Activated CD4-positive, CD25-positive, alpha-beta regulatory T cell treated with anti-CD3 and anti-CD28 coated beads, Interleukin-2, amount 50 U/mL, for 24 hours (primary cell): ENCODE results near the gene RAG1.
A peak's percentile ranks its signal among the peaks of the same experiment; 100 is the strongest.

ENCODE experiments used
- ATAC-seq, 2 donors: fragments of 150-1000 bp; cut with Tn5 transposase; one replicate each; pipeline ENCODE4 v1.10.0; 2021; ENCODE audit warnings: mild to moderate bottlenecking in 1 of 2, moderate library complexity in 1 of 2

The RAG1 gene

DNA sequence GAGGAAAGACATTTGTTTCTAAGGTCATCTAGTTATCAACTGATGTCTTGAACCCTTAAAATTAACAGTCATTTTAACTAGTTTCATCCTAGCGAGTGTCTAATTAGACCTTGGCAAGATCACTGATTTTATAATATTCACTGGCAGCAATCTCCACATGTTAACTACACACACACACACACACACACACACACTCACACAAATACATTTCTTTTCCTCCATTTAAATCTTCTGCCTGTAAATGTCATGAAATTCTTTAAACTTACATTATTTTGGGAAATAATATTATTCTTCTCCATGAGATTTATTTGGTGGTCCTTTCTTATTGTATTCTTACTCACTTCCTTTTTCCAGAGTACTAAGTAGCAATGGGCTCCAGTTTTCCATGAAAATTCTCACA lies 23.6 kb downstream of the RAG1 start:
- no peak for ATAC-seq

DNA sequence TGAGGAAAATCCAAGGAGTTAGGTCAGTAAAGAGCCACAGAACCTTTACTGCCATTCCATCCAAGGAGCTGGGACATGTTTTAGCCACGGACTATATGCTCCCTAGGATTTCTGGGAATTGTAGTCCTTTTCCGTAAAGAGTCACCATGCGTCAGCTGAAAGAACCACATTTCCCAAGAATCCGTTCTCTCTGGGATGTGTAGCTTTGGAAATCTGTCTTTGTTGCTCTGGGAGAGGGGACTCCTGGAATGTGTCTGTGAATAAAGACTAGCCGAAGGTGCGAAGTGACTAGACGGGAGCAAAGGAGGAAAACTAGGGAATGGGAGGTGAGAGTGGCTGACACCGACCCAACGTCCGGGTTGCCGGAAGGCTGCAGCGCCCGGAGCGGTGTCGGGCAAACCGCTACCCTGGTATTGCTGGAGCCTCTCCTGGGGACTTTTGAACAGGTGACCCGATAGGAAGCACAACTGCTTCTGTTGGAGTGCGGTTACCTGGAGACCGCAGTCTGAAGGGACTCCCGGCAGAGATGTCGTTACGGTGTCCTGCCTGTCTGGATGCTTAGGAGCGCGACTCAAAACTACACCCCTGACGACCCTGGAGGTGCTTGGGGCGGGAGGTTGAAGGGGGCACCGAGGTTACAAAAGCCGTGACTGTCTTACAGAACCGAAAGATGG lies 26.6 kb downstream of the RAG1 start, which contains the start of gene IFTAP:
Gene IFTAP, plus strand, starts transcription at position 187 of the 674 bp plus-strand sequence. CDS start 15,602 bp downstream, outside the sequence.
- peak; percentile 75 to 80 for ATAC-seq

DNA sequence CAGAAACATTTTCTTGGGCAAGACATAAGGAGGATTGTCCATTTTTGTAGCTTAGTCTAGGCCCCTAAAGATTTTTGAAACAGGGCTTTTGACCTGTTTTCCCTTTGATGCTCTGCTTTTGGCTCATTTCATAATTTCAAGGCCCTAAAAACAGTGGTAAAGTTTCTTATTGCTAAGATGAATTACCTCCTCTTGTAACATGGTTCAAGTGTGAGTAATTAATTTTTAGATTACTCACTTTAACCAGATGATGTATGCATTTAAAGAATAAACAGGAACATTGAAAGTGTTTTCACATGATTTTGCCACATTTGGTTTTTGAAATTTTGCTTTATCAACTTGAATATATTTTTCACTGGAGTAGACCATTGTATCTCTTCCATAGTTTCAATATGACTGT lies 29.1 kb downstream of the RAG1 start:
- no peak for ATAC-seq

- no peak for ATAC-seq
Measured at GRCh38 chr11:36598051-36598450, 30.2 kb downstream of the RAG1 start, which contains the start of gene RAG2. RAG2 (minus strand) TSS chr11:36598236; CDS start chr11:36594168, 4,068 bp downstream.

DNA sequence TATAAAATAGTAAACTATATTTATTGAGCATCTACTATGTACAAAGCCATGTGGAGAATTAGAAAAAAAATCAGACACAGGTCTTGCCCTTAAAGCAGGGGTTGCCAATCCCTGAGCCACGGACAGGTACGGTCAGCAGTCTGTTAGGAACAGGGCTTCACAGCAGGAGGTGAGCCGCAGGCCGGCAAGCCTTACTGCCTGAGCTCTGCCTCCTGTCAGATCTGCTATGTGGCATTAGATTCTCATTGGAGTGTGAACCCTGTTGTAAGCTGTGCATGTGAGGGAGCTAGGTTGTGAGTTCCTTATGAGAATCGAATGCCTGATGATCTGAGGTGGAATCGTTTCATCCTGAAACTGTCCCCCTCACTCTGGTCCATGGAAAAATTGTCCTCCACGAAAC lies 32.4 kb downstream of the RAG1 start:
- ATAC-seq = no peak

- ATAC-seq = no peak
Measured at GRCh38 chr11:36601155-36601554, 33.3 kb downstream of the RAG1 start.

GRCh38 chr11:36602135-36602534 lies 34.3 kb downstream of the RAG1 start:
- no peak for ATAC-seq

DNA sequence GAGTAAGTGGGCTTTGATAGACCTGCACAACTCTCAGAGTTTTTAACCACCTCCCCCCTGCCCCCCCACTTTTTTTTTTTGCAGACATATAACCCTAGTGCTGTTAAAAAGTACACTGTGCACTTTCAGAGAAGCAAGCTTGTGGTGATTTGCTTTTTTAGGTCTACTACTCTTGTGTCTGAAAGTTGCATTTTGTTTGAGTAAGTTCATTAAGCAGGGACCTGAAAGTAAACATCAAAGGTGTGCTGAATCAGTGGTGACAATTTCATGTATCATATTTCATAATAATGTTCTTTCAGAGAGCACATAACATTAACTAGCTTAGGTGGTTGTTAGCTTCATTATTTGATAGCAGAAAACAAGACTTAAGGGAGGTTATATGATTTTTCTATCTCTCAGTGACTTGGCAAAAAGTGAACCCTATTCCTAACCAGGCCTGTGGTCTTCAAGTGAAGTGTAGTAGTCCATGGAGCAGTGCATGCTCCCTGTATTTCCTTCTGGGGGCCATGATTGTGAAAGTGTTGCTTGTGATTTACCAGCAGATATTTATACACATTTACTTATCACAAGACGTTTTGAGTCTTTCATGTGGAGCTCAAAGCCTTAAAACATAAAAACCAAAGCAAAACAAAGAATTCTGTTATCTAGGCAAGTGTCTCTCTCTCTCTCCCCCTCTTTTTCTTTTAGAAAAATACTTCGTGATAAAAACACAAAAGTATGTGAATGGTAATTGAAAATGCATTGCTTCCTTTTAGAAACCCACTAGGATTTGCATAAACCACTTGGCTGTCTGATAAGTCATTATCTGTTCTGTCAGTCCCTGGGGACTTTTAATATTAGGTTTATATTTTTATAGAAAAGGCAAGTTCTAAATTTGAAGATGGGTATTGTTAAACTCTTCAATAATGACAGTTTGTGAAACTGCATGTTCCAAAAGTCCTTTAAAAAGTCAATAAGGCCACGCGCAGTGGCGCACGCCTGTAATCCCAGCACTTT lies 37.7 kb downstream of the RAG1 start:
- ATAC-seq = no peak

DNA sequence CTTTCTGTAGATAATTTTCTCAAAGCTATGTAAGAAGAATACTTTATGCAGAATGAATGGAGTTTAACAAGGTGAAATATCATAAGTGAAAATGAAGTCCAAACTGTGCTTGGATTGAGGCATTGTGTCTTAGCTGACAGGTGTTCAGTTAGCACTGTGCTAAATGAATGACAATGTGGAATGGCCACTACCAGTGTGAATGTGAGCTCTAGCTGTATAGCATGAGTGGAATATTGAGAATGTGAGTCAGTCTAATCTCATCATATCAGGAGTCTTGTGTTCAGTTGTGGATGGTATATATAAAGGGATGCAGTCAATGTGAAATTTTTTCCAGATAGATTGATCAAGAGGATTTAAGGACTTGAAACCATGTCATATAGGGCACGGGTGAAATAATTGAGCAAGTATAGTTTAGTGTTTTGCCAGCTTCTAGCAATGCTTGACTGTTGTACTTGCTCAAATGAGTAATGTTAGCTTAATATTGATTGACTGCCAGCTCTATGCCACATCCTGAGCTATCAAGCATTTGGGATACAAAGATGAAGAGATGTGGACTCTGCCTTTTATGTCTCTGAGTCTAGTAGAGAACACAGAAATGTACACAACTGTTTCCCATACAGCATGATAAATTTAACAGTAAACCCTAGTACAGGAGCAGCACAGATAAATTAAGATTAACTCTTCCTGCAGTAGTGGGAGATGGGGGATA lies 40.8 kb downstream of the RAG1 start:
- no peak for ATAC-seq

DNA sequence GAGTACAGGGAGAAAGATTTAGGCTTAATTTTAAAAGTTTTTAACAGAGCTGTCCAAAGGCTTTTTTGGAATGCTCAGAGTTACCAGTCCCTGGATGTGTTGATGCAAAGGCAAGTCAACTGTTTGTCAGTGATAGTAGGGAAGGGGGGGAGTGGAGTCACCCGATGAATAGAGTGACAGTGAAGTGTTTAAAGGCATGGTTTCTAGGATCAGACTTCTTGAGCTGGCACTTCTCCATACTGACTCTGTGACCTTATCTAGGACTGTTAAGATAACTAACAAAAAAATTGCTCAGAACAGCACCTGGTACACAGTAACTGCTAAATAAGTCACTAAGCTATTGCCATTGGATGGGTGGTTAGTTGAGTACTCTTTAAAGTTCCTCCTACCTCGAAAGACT lies 41.6 kb downstream of the RAG1 start:
- ATAC-seq = no peak

DNA sequence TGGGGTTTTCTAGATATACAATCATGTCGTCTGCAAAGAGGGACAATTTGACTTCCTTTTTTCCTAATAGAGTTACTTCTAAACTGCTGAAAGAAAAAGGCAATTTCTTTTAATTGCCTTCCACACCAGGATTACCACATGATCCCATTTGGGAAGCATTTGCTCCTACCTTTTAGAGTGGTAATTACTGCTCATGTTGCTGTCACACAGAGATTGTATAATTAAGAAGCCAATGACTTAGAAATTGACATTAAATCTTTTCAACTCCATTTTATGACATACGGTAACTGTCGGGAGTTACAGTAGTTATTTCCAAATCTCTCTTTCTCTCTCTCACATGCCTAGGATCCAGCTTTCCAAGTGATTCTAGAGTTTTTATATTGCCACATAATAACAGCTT lies 48.0 kb downstream of the RAG1 start:
- no peak for ATAC-seq

- ATAC-seq = no peak
Measured at GRCh38 chr11:36617543-36618362, 49.9 kb downstream of the RAG1 start.

- ATAC-seq = no peak
Measured at GRCh38 chr11:36618363-36619047, 50.7 kb downstream of the RAG1 start.

DNA sequence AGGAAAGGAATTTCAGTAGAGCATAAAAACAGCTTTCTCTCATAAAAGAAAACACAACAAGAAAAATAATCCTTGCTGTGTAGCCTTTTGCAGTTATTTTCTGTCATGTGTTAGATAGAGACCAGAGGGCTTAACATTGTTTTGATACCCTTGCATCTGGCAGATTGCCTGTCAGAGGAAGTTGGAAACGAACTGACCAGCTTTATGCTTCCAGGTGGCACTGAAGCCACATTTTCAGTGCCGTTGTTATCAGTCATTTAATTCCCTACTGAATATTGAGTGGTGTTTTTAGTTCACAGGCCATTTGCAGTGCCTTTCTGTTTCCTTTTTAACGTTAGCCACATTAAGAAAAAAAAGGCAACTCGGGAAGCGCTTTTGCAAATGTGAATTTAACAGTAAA lies 51.7 kb downstream of the RAG1 start:
- ATAC-seq = no peak

DNA sequence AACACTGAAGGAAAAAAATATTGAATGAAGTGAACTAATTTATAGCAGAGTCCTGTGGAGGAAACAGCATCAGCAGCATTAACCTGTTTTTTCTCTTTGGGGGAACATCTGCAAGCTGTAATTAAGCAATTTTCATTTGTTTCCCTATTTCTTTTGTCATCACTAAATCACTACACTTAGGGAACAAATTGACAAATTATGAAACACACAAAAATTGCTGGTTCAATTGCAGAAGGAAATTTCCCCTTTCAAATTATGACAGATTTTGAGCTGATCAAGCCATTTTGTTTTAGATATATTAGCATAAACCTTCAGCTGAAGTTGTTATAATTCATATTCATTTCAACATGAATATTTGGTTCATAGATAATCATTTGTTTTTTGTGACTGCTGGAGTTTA lies 52.4 kb downstream of the RAG1 start:
- no peak for ATAC-seq

- no peak for ATAC-seq
Measured at GRCh38 chr11:36622431-36623136, 54.8 kb downstream of the RAG1 start.

GRCh38 chr11:36623494-36623893 lies 55.7 kb downstream of the RAG1 start:
- ATAC-seq = no peak

DNA sequence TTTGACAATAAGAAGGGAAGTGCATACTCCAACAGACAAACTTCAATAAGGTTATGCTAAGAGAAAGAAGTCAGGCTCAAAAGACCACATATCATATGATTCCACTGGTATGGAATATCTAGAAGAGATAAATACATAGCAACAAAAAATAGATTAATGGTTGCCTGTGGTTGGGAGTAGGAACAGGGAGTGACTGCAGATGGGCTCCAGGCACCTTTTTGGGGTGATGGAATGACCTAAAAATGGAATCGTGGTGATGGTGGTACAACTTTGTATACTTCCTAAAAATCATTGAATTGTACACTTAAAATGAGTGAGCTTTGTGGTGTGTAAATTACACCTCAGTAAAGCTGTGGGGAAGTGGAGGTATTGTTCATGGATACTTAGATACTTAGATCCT lies 59.2 kb downstream of the RAG1 start:
- ATAC-seq = no peak

- no peak for ATAC-seq
Measured at GRCh38 chr11:36627471-36627870, 59.7 kb downstream of the RAG1 start.

DNA sequence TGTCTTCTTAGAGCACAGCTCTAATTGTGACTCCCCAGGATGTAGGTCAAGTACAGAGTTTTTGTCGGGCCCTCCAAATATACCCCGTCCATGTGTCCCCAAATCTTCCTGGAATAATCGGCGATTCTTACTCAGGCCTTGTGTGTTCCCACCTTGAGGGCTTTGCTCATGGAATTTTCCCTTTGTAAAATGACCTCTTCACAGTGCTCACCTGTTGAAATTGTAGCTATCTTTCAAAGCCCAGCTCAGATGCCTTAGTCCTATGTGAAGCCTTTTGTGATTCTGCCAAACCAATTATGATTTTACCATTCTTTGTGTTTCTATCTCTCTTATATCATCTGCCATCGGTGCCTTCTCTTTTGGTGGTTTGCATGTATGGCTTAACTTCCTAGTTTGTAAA lies 60.3 kb downstream of the RAG1 start:
- ATAC-seq = no peak

GRCh38 chr11:36628765-36629244 lies 61.0 kb downstream of the RAG1 start:
- no peak for ATAC-seq
